MG63 (cell line): Measurements from ENCODE around the gene TCERG1. TPM values are rescaled to one million over a fixed set of nuclear protein-coding genes. Genes with fewer than 3 reads are reported as not detected.

ENCODE experiments used
- DNase-seq: peaks from one replicate; pipeline ENCODE4 v3.0.0-alpha.2; 2020
- H3K27me3 ChIP-seq: fragments of 250-450 bp; sonication (Bioruptor Pico); 2 replicates; pipeline ENCODE4 v1.5.1; 2020; ENCODE audit warnings: mild to moderate bottlenecking, moderate library complexity
- H3K36me3 ChIP-seq: fragments of 250-450 bp; sonication (Bioruptor Pico); 2 replicates; pipeline ENCODE4 v1.5.1; 2020; ENCODE audit warnings: mild to moderate bottlenecking, moderate library complexity
- H3K4me3 ChIP-seq: fragments of 250-450 bp; sonication (Bioruptor Pico); 2 replicates; pipeline ENCODE4 v1.5.1; 2020; ENCODE audit warnings: mild to moderate bottlenecking, moderate library complexity
- H3K9me3 ChIP-seq: fragments of 250-450 bp; sonication (Bioruptor Pico); 2 replicates; pipeline ENCODE4 v1.5.1; 2020; ENCODE audit warnings: mild to moderate bottlenecking, moderate library complexity
- total RNA-seq: library from RNA; depleted of rRNA; stranded (reverse); fragments of >200 nt; shearing (Covaris generic); gene quantifications from 2 replicates; pipeline ENCODE4 v1.2.3, GENCODE V29; 2014; ENCODE audit warnings: low replicate concordance

TCERG1 gene
- total RNA-seq, 1 experiment from 2014 or later = 20.8 TPM

- DNase-seq = peak; percentile 57
- H3K36me3 ChIP-seq = peaks cover 12% of the 10 kb centered on the region
- peaks cover 6% of the 10 kb centered on the region for H3K9me3 ChIP-seq
- H3K4me3 ChIP-seq = peak overlapping the region; percentile 97
- no peaks in the 10 kb centered on the region for H3K27me3 ChIP-seq
These were observed 724 bp downstream of the TCERG1 start for GRCh38 chr5:146447734-146448380.

GRCh38 chr5:146448783-146449519, 1.8 kb downstream of the TCERG1 start:
- Histone ChIP-seq H3K27me3 (no peaks in the 10 kb centered on the region), H3K36me3 (peaks cover 12% of the 10 kb centered on the region), H3K4me3 (peak overlapping the region; percentile 97), H3K9me3 (peaks cover 6% of the 10 kb centered on the region)
- no peak for DNase-seq

DNA sequence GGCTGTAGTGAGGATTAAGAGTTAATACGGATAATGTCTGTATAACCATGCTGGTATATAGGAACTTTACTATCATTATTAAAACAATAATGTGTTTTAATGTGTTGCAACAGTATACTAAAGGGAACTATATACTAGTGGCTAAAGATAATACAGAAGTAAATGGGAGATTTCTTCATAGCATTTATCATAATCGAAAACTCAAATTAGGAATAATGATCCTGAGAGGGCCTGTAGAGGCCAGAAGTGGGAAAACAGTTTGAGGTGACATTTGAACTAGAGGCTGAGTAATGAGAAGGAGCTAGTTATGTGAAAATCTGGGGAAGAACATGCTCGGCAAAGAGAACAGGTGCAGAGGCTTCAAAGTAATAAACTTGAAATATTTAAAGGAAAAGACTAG, 2.9 kb downstream of the TCERG1 start:
- no peak for DNase-seq
- Histone ChIP-seq H3K9me3 (peaks cover 6% of the 10 kb centered on the region), H3K4me3 (no peak overlapping the region), H3K36me3 (peaks cover 18% of the 10 kb centered on the region), H3K27me3 (no peaks in the 10 kb centered on the region)

DNA sequence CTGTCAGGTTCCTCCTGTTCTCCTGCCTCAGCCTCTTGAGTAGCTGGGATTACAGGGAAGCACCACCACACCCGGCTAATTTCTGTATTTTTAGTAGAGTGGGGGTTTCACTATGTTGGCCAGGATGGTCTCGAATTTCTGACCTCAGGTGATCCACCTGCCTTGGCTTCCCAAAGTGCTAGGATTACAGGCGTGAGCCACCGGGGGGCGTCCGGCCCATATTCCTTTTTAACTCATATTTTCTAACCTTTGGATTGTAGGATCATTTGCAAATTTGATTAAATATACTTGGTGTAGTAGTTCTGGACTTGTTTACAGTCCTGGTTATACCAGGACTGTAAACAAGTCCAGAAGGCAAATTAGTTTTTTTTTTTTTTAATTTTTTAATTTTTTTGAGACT, 4.3 kb downstream of the TCERG1 start:
- H3K27me3 ChIP-seq = no peaks in the 10 kb centered on the region
- no peak overlapping the region for H3K4me3 ChIP-seq
- H3K9me3 ChIP-seq = peaks cover 1% of the 10 kb centered on the region
- no peak for DNase-seq
- peaks cover 32% of the 10 kb centered on the region for H3K36me3 ChIP-seq

- H3K27me3 ChIP-seq = no peaks in the 10 kb centered on the region
- DNase-seq = no peak
- H3K4me3 ChIP-seq = no peak overlapping the region
- H3K36me3 ChIP-seq = peaks cover 78% of the 10 kb centered on the region
- H3K9me3 ChIP-seq = no peaks in the 10 kb centered on the region
These were observed 10.3 kb downstream of the TCERG1 start for GRCh38 chr5:146457431-146457830.

DNA sequence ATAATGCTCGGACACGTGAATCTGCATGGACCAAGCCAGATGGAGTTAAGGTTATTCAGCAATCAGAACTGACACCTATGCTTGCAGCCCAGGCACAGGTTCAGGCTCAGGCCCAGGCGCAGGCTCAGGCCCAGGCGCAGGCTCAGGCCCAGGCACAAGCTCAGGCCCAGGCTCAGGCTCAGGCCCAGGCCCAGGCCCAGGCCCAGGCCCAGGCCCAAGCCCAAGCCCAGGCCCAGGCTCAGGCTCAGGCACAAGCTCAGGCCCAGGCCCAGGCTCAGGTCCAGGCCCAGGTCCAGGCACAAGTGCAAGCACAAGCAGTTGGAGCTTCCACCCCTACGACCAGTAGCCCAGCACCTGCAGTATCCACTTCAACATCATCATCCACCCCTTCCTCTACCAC, 11.8 kb downstream of the TCERG1 start:
- Histone ChIP-seq H3K36me3 (peaks cover 92% of the 10 kb centered on the region), H3K27me3 (no peaks in the 10 kb centered on the region), H3K4me3 (no peak overlapping the region), H3K9me3 (no peaks in the 10 kb centered on the region)
- DNase-seq = no peak

GRCh38 chr5:146461319-146461718, 14.2 kb downstream of the TCERG1 start:
- Histone ChIP-seq H3K36me3 (peaks cover 91% of the 10 kb centered on the region), H3K27me3 (no peaks in the 10 kb centered on the region), H3K4me3 (no peak overlapping the region), H3K9me3 (no peaks in the 10 kb centered on the region)
- no peak for DNase-seq

- Histone ChIP-seq H3K9me3 (no peaks in the 10 kb centered on the region), H3K36me3 (peaks cover 88% of the 10 kb centered on the region), H3K4me3 (no peak overlapping the region), H3K27me3 (no peaks in the 10 kb centered on the region)
- no peak for DNase-seq
These were observed 16.3 kb downstream of the TCERG1 start for GRCh38 chr5:146463446-146463845.

- H3K27me3 ChIP-seq = no peaks in the 10 kb centered on the region
- no peak overlapping the region for H3K4me3 ChIP-seq
- peaks cover 88% of the 10 kb centered on the region for H3K36me3 ChIP-seq
- no peaks in the 10 kb centered on the region for H3K9me3 ChIP-seq
- DNase-seq = no peak
These were observed 19.6 kb downstream of the TCERG1 start for GRCh38 chr5:146466521-146467349.

GRCh38 chr5:146467760-146468159, 20.6 kb downstream of the TCERG1 start:
- no peaks in the 10 kb centered on the region for H3K9me3 ChIP-seq
- DNase-seq = no peak
- no peaks in the 10 kb centered on the region for H3K27me3 ChIP-seq
- H3K36me3 ChIP-seq = peaks cover 88% of the 10 kb centered on the region
- no peak overlapping the region for H3K4me3 ChIP-seq

DNA sequence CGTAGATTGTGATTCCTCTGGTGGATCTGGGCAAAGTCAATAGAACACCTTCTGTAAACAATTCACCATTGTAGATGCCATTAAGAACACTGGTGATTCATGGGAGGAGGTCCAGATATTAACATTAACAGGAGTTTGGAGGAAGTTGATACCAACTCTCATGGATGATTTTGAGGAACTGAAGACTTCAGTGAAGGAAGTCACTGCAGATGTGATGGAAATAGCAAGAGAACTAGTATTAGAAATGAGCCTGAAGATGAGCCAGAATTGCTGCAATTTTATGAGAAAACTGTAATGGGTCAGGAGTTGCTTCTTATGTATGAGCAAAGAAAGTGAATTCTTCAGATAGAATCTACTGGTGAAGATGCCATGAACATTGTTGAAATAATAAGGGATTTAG, 26.9 kb downstream of the TCERG1 start:
- peaks cover 86% of the 10 kb centered on the region for H3K36me3 ChIP-seq
- H3K9me3 ChIP-seq = no peaks in the 10 kb centered on the region
- H3K27me3 ChIP-seq = no peaks in the 10 kb centered on the region
- no peak for DNase-seq
- H3K4me3 ChIP-seq = no peak overlapping the region

GRCh38 chr5:146475190-146475780, 28.2 kb downstream of the TCERG1 start:
- H3K27me3 ChIP-seq = no peaks in the 10 kb centered on the region
- H3K36me3 ChIP-seq = peaks cover 86% of the 10 kb centered on the region
- no peak for DNase-seq
- no peak overlapping the region for H3K4me3 ChIP-seq
- H3K9me3 ChIP-seq = no peaks in the 10 kb centered on the region

DNA sequence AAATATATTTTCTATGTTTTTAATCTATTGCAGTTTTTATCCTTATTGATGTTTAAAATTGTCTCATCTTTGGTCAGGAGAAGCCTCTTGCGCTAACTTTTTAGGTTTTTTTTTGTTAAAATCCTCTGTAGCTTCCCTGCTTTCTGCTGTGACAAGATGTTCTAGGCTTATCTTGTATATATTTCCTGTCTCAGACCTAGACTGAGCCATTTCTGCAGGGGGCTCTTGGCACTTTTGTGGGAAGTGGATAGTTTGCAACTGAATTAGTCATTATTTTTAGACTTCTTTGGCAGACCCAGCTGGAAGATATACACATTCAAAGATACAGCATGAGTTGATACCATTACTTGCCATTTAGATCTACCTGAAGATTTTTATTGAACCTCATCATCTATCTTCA, 28.8 kb downstream of the TCERG1 start:
- H3K4me3 ChIP-seq = no peak overlapping the region
- DNase-seq = peak; percentile 25
- H3K9me3 ChIP-seq = no peaks in the 10 kb centered on the region
- peaks cover 86% of the 10 kb centered on the region for H3K36me3 ChIP-seq
- no peaks in the 10 kb centered on the region for H3K27me3 ChIP-seq

DNA sequence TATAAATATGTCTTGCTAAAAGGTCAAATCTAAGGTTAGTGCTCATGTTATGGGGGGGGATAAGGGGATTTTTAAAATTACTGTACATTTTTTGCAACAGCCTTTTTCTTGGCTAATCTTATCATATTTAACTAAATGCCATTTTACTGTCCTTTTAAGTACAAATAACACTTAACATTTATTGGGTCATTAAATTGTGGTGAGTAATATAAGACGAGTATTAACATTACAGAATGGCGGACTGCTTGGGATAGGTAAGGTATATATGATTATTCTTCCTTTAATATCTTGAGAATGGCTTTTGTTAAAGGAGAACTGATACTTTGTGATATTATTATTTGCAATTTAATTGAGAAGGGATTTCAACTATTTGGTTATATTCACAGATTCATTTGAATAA, 35.6 kb downstream of the TCERG1 start:
- no peak for DNase-seq
- no peaks in the 10 kb centered on the region for H3K9me3 ChIP-seq
- peaks cover 97% of the 10 kb centered on the region for H3K36me3 ChIP-seq
- H3K4me3 ChIP-seq = no peak overlapping the region
- no peaks in the 10 kb centered on the region for H3K27me3 ChIP-seq

GRCh38 chr5:146484714-146485391, 37.7 kb downstream of the TCERG1 start:
- no peaks in the 10 kb centered on the region for H3K9me3 ChIP-seq
- peaks cover 99% of the 10 kb centered on the region for H3K36me3 ChIP-seq
- DNase-seq = no peak
- H3K4me3 ChIP-seq = no peak overlapping the region
- H3K27me3 ChIP-seq = no peaks in the 10 kb centered on the region

DNA sequence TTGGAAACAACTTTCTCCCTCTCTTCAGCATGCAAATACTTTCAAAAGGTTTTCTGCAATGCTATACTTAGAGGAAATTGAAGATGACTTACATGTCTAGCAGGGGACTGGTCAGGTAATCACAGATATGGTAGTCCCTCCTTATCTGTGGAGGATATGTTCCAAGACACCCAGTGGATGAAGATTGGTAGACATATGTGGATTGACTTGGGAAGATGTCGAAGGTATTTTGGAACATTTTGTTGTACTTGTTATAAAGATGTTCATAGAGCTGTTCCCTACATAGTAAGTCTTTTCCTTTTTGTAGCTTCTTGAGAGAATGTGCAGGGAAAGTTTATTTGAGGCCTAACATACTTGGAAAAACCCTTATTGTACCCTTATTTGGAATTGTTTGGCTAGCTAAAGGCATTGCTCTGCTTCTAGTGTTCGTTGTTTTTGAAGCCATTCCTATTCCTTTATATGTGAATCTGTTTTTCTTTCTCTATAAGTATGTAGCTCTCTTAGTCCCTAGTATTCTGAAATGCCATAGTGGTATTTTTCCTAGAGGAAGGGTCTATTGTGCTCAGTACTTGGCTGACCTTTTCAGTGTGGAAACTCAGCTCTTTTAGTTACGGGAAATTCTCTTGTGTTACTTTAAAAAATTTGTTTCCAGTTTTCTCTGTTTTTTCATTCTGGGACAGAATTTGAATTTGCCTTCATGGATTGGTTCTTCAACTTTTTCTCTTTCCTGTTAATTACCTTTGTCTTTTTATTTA, 43.1 kb downstream of the TCERG1 start:
- Histone ChIP-seq H3K27me3 (no peaks in the 10 kb centered on the region), H3K4me3 (no peak overlapping the region), H3K9me3 (no peaks in the 10 kb centered on the region), H3K36me3 (peaks cover 91% of the 10 kb centered on the region)
- DNase-seq = no peak
